SK-N-SH (cell line): ENCODE results near the gene BPIFA2. TPM values are rescaled to one million over a fixed set of nuclear protein-coding genes. Genes with fewer than 3 reads are reported as not detected.

Experiments
- CTCF ChIA-PET: fragments of 300-600, 350-600 bp; formaldehyde crosslinking; extraction: SDS; loops from one replicate; lab custom pipeline; 2021; lab: Yijun Ruan, JAX
- POLR2A ChIA-PET: fragments of 350-600 bp; sonication (Branson Sonifier 250); formaldehyde crosslinking; extraction: SDS; loops from one replicate; lab custom pipeline; 2020; ENCODE audit warnings: antibody characterized with exemption, inconsistent platforms; lab: Yijun Ruan, JAX
- DNase-seq: peaks from one replicate; pipeline ENCODE4 v3.0.0; 2012
- H2AFZ ChIP-seq: fragments of 200-600 bp; sonication (generic); 2 replicates; pipeline ENCODE4 v1.8.1; 2016; ENCODE audit warnings: antibody characterized with exemption, mild to moderate bottlenecking, low read depth
- H3F3A ChIP-seq: fragments of 200-600 bp; sonication (generic); replicated peaks from 2 replicates; pipeline ENCODE3; 2016; ENCODE audit warnings: antibody characterized with exemption, mild to moderate bottlenecking; ENCODE audit not compliant: insufficient read depth
- H3K27ac ChIP-seq, 2 experiments: fragments of 200-500 bp in 1 of 2; fragments of 200-600 bp in 1 of 2; sonication (Bioruptor generic) in 1 of 2; sonication (generic), shearing (Covaris generic) in 1 of 2; 2 replicates each; pipeline versions ENCODE4 v1.5.1 to v1.6.1; 2014 to 2016; ENCODE audit warnings: low read depth in 2 of 2, inconsistent platforms in 1 of 2, low read length in 1 of 2, mild to moderate bottlenecking in 1 of 2, mixed read lengths in 1 of 2
- H3K27me3 ChIP-seq: fragments of 200-600 bp; sonication (generic), shearing (Covaris generic); 2 replicates; pipeline ENCODE4 v1.6.1; 2016; ENCODE audit warnings: mixed run types; ENCODE audit not compliant: insufficient read depth
- H3K36me3 ChIP-seq, 2 experiments: fragments of 200-500 bp in 1 of 2; fragments of 200-600 bp in 1 of 2; sonication (Bioruptor generic) in 1 of 2; sonication (generic) in 1 of 2; replicated peaks in 1 of 2; 2 replicates each; pipeline versions ENCODE3 to v1.5.1; 2014 to 2016; ENCODE audit warnings: low read length in 1 of 2, mild to moderate bottlenecking in 1 of 2; ENCODE audit not compliant: insufficient read depth in 2 of 2, control insufficient read depth in 1 of 2
- H3K4me1 ChIP-seq, 2 experiments: fragments of 200-500 bp in 1 of 2; fragments of 200-600 bp in 1 of 2; sonication (Bioruptor generic) in 1 of 2; sonication (generic), shearing (Covaris generic) in 1 of 2; 2 replicates each; pipeline versions ENCODE4 v1.5.1 to v1.6.1; 2014 to 2016; ENCODE audit warnings: low read depth in 1 of 2, low read length in 1 of 2, mixed run types in 1 of 2; ENCODE audit not compliant: insufficient read depth in 2 of 2, control insufficient read depth in 1 of 2
- H3K4me2 ChIP-seq: fragments of 200-600 bp; sonication (generic), shearing (Covaris generic); 2 replicates; pipeline ENCODE4 v1.6.1; 2017; ENCODE audit warnings: mixed run types
- H3K4me3 ChIP-seq, 2 experiments: fragments of 200-500 bp in 1 of 2; fragments of 200-600 bp in 1 of 2; sonication (Bioruptor generic) in 1 of 2; sonication (generic), shearing (Covaris generic) in 1 of 2; 2 replicates each; pipeline versions ENCODE4 v1.5.1 to v1.8.1; 2014 to 2016; ENCODE audit warnings: low read depth in 2 of 2, inconsistent platforms in 1 of 2, low read length in 1 of 2, mild to moderate bottlenecking in 1 of 2, mixed read lengths in 1 of 2, moderate library complexity in 1 of 2
- H3K79me2 ChIP-seq: fragments of 200-600 bp; sonication (generic); 2 replicates; pipeline ENCODE4 v1.8.1; 2017; ENCODE audit warnings: mild to moderate bottlenecking; ENCODE audit not compliant: insufficient read depth
- H3K9ac ChIP-seq: fragments of 200-600 bp; sonication (generic); 2 replicates; pipeline ENCODE4 v1.6.1; 2017; ENCODE audit warnings: mixed run types
- H3K9me2 ChIP-seq: fragments of 200-600 bp; sonication (generic); 2 replicates; pipeline ENCODE4 v1.6.1; 2017; ENCODE audit warnings: mixed run types
- H3K9me3 ChIP-seq: fragments of 200-600 bp; sonication (generic); 2 replicates; pipeline ENCODE4 v1.6.1; 2017; ENCODE audit warnings: mixed run types, mild to moderate bottlenecking, moderate library complexity
- H4K20me1 ChIP-seq: fragments of 200-600 bp; sonication (generic); 2 replicates; pipeline ENCODE4 v1.6.1; 2017; ENCODE audit warnings: mild to moderate bottlenecking, mixed run types; ENCODE audit not compliant: insufficient read depth
- ELF1 ChIP-seq: IDR thresholded peaks from 2 replicates; pipeline ENCODE4 v1.4.0; 2012
- EZH2phosphoT487 ChIP-seq: fragments of 200-600 bp; sonication (generic); IDR thresholded peaks from 2 replicates; pipeline ENCODE4 v1.6.1; 2017; ENCODE audit warnings: low read depth, mixed run types, mild to moderate bottlenecking, antibody characterized with exemption, moderate library complexity, borderline replicate concordance
- FOSL2 ChIP-seq: IDR thresholded peaks from 2 replicates; pipeline ENCODE4 v1.4.0; 2012; ENCODE audit warnings: low read depth, mild to moderate bottlenecking, moderate library complexity, borderline replicate concordance
- FOXJ3 ChIP-seq: sonication (generic); formaldehyde crosslinking; IDR thresholded peaks from 2 replicates; pipeline ENCODE4 v1.5.1; 2020; ENCODE audit warnings: mild to moderate bottlenecking, missing genetic modification reagents
- FOXM1 ChIP-seq: IDR thresholded peaks from 2 replicates; pipeline ENCODE4 v1.4.0; 2012; ENCODE audit warnings: low read depth, mild to moderate bottlenecking
- GABPA ChIP-seq: IDR thresholded peaks from 2 replicates; pipeline ENCODE4 v1.4.0; 2012; ENCODE audit warnings: low read depth, mild to moderate bottlenecking
- MEF2A ChIP-seq: IDR thresholded peaks from 2 replicates; pipeline ENCODE4 v1.4.0; 2012; ENCODE audit warnings: low read depth, borderline replicate concordance
- MXI1 ChIP-seq: IDR thresholded peaks from 2 replicates; pipeline ENCODE4 v1.6.1; 2012; ENCODE audit warnings: mild to moderate bottlenecking, low read depth, low read length, improper control_type of control experiment
- NRF1 ChIP-seq: IDR thresholded peaks from 2 replicates; pipeline ENCODE4 v1.6.1; 2012; ENCODE audit warnings: low read depth, mild to moderate bottlenecking, low read length
- PBX3 ChIP-seq: IDR thresholded peaks from 2 replicates; pipeline ENCODE4; 2012
- RCOR1 ChIP-seq: fragments of 150-350 bp; IDR thresholded peaks from 2 replicates; pipeline ENCODE4 v1.6.1; 2017; ENCODE audit warnings: antibody characterized with exemption, low read length
- RXRA ChIP-seq: IDR thresholded peaks from 2 replicates; pipeline ENCODE4 v1.4.0; 2012; ENCODE audit warnings: low read depth, mild to moderate bottlenecking, borderline replicate concordance
- SIN3A ChIP-seq: IDR thresholded peaks from 2 replicates; pipeline ENCODE4 v1.6.1; 2012; ENCODE audit warnings: low read depth, mild to moderate bottlenecking, low read length, moderate library complexity, borderline replicate concordance
- TCF12 ChIP-seq: IDR thresholded peaks from 2 replicates; pipeline ENCODE4 v1.4.0; 2012
- YY1 ChIP-seq: IDR thresholded peaks from 2 replicates; pipeline ENCODE4 v1.4.0; 2012; ENCODE audit warnings: low read depth, mild to moderate bottlenecking
- ZBTB33 ChIP-seq: IDR thresholded peaks from 2 replicates; pipeline ENCODE4 v1.4.0; 2012; ENCODE audit warnings: low read depth, borderline replicate concordance
- WGBS: methylation state at CpG from one replicate; pipeline ENCODE4 v1.1.6; 2017; ENCODE audit warnings: low lambda C conversion rate; 5-methylcytosine and 5-hydroxymethylcytosine counted together
- polyA plus RNA-seq, 3 experiments: library from polyadenylated mRNA; depleted of rRNA; stranded (reverse); fragments of >200 nt; gene quantifications; 2 replicates each; pipeline ENCODE4 v1.2.3, GENCODE V29; 2012
- TF ChIP-seq, protein P1 (sequence below): fragments of 150-350 bp; IDR thresholded peaks from 2 replicates; pipeline ENCODE4 v1.6.1; 2016; ENCODE audit warnings: mild to moderate bottlenecking, low read depth, low read length

The BPIFA2 gene
- polyA plus RNA-seq, 1 of the 3 experiments (the other 2 are of a cell fraction), result not detected

GRCh38 chr20:33147299-33147698, 20.7 kb upstream of the BPIFA2 start (continued):
- TF ChIP-seq RXRA (no peak), PBX3 (no peak), SIN3A (no peak), EZH2phosphoT487 (no peak), FOSL2 (no peak), FOXM1 (no peak), MXI1 (no peak), YY1 (no peak), ZBTB33 (no peak), GABPA (no peak), RCOR1 (no peak)
- TF ChIP-seq, protein P1, sequence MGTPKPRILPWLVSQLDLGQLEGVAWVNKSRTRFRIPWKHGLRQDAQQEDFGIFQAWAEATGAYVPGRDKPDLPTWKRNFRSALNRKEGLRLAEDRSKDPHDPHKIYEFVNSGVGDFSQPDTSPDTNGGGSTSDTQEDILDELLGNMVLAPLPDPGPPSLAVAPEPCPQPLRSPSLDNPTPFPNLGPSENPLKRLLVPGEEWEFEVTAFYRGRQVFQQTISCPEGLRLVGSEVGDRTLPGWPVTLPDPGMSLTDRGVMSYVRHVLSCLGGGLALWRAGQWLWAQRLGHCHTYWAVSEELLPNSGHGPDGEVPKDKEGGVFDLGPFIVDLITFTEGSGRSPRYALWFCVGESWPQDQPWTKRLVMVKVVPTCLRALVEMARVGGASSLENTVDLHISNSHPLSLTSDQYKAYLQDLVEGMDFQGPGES, result no peak

- Histone ChIP-seq H3F3A (no peaks in the 10 kb centered on the region), H3K27me3 (no peaks in the 10 kb centered on the region), H3K27ac (no peak overlapping the region), H3K36me3 (no peaks in the 10 kb centered on the region), H3K9ac (no peak overlapping the region), H3K4me1 (no peaks in the 10 kb centered on the region), H2AFZ (no peak overlapping the region), H3K4me2 (no peak overlapping the region), H3K4me3 (no peak overlapping the region), H3K9me3 (no peaks in the 10 kb centered on the region), H3K79me2 (no peaks in the 10 kb centered on the region), H4K20me1 (no peaks in the 10 kb centered on the region), H3K9me2 (no peaks in the 10 kb centered on the region)
- CTCF ChIA-PET, result no interaction called here
- WGBS, result 3% methylated on average over 3 of the region's 4 CpGs
- POLR2A ChIA-PET, result no interaction called here
- TF ChIP-seq EZH2phosphoT487, result no peak
- no peak for TF ChIP-seq ZBTB33
- TF ChIP-seq FOXM1, result no peak
- TF ChIP-seq FOSL2, result no peak
- no peak for TF ChIP-seq FOXJ3 (CRISPR knock-in tag)
- TF ChIP-seq NRF1, result no peak
- no peak for TF ChIP-seq MEF2A
- no peak for TF ChIP-seq RXRA
- TF ChIP-seq ELF1, result no peak
- TF ChIP-seq YY1, result no peak
- no peak for TF ChIP-seq TCF12
- no peak for DNase-seq
Observed at GRCh38 chr20:33148040-33148439, 19.9 kb upstream of the BPIFA2 start.
